ENCODE data around the gene SOS2.

DNA sequence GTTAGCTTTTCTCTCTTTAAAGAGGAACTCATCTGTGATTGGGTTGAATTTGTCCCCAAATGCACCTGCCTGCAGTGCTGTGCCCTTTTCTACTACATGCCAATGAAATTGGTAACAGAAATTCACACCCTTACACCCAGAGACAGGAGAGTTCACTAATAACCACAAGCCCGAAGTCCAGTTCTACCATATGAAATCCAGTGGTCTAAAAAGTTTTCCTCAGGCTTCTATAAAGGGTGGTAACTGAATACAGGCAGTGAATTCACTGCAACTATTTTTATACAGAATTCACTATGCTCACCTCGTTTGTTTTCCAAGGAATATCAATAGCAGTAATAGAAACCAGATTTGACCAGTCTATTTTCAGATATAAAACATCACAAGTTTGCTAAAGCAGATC is 31.5 kb upstream of the SOS2 start:
- no peak for TF ChIP-seq EZH2 (IDR thresholded peaks at IDR 0.05; ENCODE audit: insufficient read depth, poor library complexity, severe bottlenecking)
- TF ChIP-seq EZH2phosphoT487 (IDR thresholded peaks at IDR 0.05; ENCODE audit: insufficient read depth, low read depth) = no peak
